ENCODE results near the gene TBCK. TPM values are rescaled to one million over a fixed set of nuclear protein-coding genes. Genes with fewer than 3 reads are reported as not detected.

The TBCK gene
- total and polyA plus RNA-seq, 2 of the 13 experiments (the other 11 are each of a cell fraction or from before 2014, with no cell fraction given), result 51.0 to 62.4 TPM

- TF ChIP-seq ZBTB40 (IDR thresholded peaks at IDR 0.05), result no peak
- TF ChIP-seq ZBTB40 (CRISPR knock-in tag; IDR thresholded peaks at IDR 0.05), result no peak
- no peak for TF ChIP-seq MTA3 (CRISPR knock-in tag; IDR thresholded peaks at IDR 0.05)
- TF ChIP-seq SAFB2 (CRISPR knock-in tag; IDR thresholded peaks at IDR 0.05; ENCODE audit: borderline replicate concordance, low read depth), result no peak
- TF ChIP-seq ZNF431 (CRISPR knock-in tag; IDR thresholded peaks at IDR 0.05; ENCODE audit: borderline replicate concordance, low read depth), result no peak
- TF ChIP-seq MNT (IDR thresholded peaks at IDR 0.05), result no peak
- TF ChIP-seq IRF2 (CRISPR knock-in tag; IDR thresholded peaks at IDR 0.05), result no peak
- TF ChIP-seq HES4 (CRISPR knock-in tag; IDR thresholded peaks at IDR 0.05; ENCODE audit: borderline replicate concordance), result no peak
- TF ChIP-seq E2F5 (CRISPR knock-in tag; conservative IDR thresholded peaks at IDR 0.05), result no peak
- no peak for TF ChIP-seq ZFP36 (IDR thresholded peaks at IDR 0.05; ENCODE audit: borderline replicate concordance, low read depth, low read length, partially characterized antibody)
- TF ChIP-seq ZNF619 (CRISPR knock-in tag; IDR thresholded peaks at IDR 0.05), result no peak
- 0 out of 2 replicates have a peak, but pooled peaks have one; percentile 14 for TF ChIP-seq PHF8 (CRISPR knock-in tag; IDR thresholded peaks at IDR 0.05)
- peak; percentile 32; the same call in 1 of the 2 replicates for TF ChIP-seq ZBTB38 (CRISPR knock-in tag; IDR thresholded peaks at IDR 0.05)
- no peak for TF ChIP-seq ZNF556 (CRISPR knock-in tag; IDR thresholded peaks at IDR 0.05; ENCODE audit: borderline replicate concordance)
- TF ChIP-seq ZNF800 (CRISPR knock-in tag; IDR thresholded peaks at IDR 0.05), result no peak
- TF ChIP-seq DNMT1 (CRISPR knock-in tag; IDR thresholded peaks at IDR 0.05), result no peak
- TF ChIP-seq CENPT (CRISPR knock-in tag; IDR thresholded peaks at IDR 0.05; ENCODE audit: low read depth), result no peak
- no peak for TF ChIP-seq ZBTB3 (CRISPR knock-in tag; IDR thresholded peaks at IDR 0.05; ENCODE audit: borderline replicate concordance, low read depth)
These were observed 59.8 kb downstream of the TBCK start (continued) for GRCh38 chr4:106256190-106256589.
